Parathyroid adenoma (tissue), 2 donors: ENCODE data around the gene VSTM1.
"Not testable (repeated sequence)": the region's sequence is repeated elsewhere in the genome, so short reads cannot be mapped to it uniquely, and the experiment has no call there.

Source experiments
- H2AFZ ChIP-seq: fragments of 300-600 bp; sonication (generic); one replicate; pipeline ENCODE4 v1.7.0; 2017; ENCODE audit warnings: antibody characterized with exemption, mild to moderate bottlenecking
- H3K27ac ChIP-seq: fragments of 300-600 bp; sonication (generic); one replicate; pipeline ENCODE4 v1.7.0; 2017
- H3K27me3 ChIP-seq: fragments of 300-600 bp; sonication (generic); one replicate; pipeline ENCODE4 v1.7.0; 2017; ENCODE audit warnings: low read length; ENCODE audit not compliant: control insufficient read depth, insufficient read depth
- H3K36me3 ChIP-seq: fragments of 300-600 bp; sonication (generic); one replicate; pipeline ENCODE4 v1.7.0; 2017; ENCODE audit warnings: low read length; ENCODE audit not compliant: control insufficient read depth, insufficient read depth
- H3K4me1 ChIP-seq: fragments of 300-600 bp; sonication (generic); one replicate; pipeline ENCODE4 v1.7.0; 2017; ENCODE audit warnings: control low read depth
- H3K4me2 ChIP-seq: fragments of 300-600 bp; sonication (generic); one replicate; pipeline ENCODE4 v1.7.0; 2017; ENCODE audit warnings: low read length
- H3K4me3 ChIP-seq: fragments of 300-600 bp; sonication (generic); one replicate; pipeline ENCODE4 v1.7.0; 2017; ENCODE audit warnings: low read depth, low read length
- H3K79me2 ChIP-seq: fragments of 300-600 bp; sonication (generic); one replicate; pipeline ENCODE4 v1.7.0; 2017; ENCODE audit warnings: control low read depth
- H3K9ac ChIP-seq: fragments of 300-600 bp; sonication (generic); one replicate; pipeline ENCODE4 v1.7.0; 2017; ENCODE audit warnings: mild to moderate bottlenecking
- H3K9me3 ChIP-seq: fragments of 300-600 bp; sonication (generic); one replicate; pipeline ENCODE4 v1.7.0; 2017; ENCODE audit warnings: low read length; ENCODE audit not compliant: control insufficient read depth
- CTCF ChIP-seq: fragments of 300-600 bp; sonication (generic); IDR thresholded peaks from one replicate; pipeline ENCODE4 v1.7.0; 2017; ENCODE audit warnings: antibody characterized with exemption, mild to moderate bottlenecking
- donor health status: primary hyperparathyroidism.

VSTM1 gene

GRCh38 chr19:54045771-54046170, 17.9 kb downstream of the VSTM1 start:
- Histone ChIP-seq H3K4me1 (no peaks in the 10 kb centered on the region), H3K27ac (no peak overlapping the region), H3K79me2 (no peaks in the 10 kb centered on the region), H3K9ac (no peak overlapping the region), H3K4me2 (no peak overlapping the region), H2AFZ (no peak overlapping the region), H3K9me3 (no peaks in the 10 kb centered on the region), H3K36me3 (no peaks in the 10 kb centered on the region), H3K27me3 (no peaks in the 10 kb centered on the region), H3K4me3 (no peak overlapping the region)
- no peak for TF ChIP-seq CTCF

GRCh38 chr19:54042989-54043388, 20.7 kb downstream of the VSTM1 start:
- Histone ChIP-seq H3K27ac (no peak overlapping the region), H3K9me3 (no peaks in the 10 kb centered on the region), H3K4me1 (no peaks in the 10 kb centered on the region), H2AFZ (no peak overlapping the region), H3K4me2 (no peak overlapping the region), H3K4me3 (no peak overlapping the region), H3K9ac (no peak overlapping the region), H3K27me3 (no peaks in the 10 kb centered on the region), H3K79me2 (no peaks in the 10 kb centered on the region), H3K36me3 (no peaks in the 10 kb centered on the region)
- no peak for TF ChIP-seq CTCF

GRCh38 chr19:54041969-54042606, 21.6 kb downstream of the VSTM1 start:
- no peak for TF ChIP-seq CTCF
- Histone ChIP-seq H3K79me2 (no peaks in the 10 kb centered on the region), H3K27ac (no peak overlapping the region), H3K4me3 (no peak overlapping the region), H2AFZ (no peak overlapping the region), H3K27me3 (no peaks in the 10 kb centered on the region), H3K4me1 (no peaks in the 10 kb centered on the region), H3K4me2 (no peak overlapping the region), H3K36me3 (no peaks in the 10 kb centered on the region), H3K9ac (no peak overlapping the region), H3K9me3 (no peaks in the 10 kb centered on the region)

GRCh38 chr19:54040003-54040402, 23.7 kb downstream of the VSTM1 start:
- H3K79me2 ChIP-seq = no peaks in the 10 kb centered on the region
- no peak overlapping the region for H3K9ac ChIP-seq
- H3K4me2 ChIP-seq = no peak overlapping the region
- no peaks in the 10 kb centered on the region for H3K4me1 ChIP-seq
- no peak overlapping the region for H2AFZ ChIP-seq
- no peaks in the 10 kb centered on the region for H3K9me3 ChIP-seq
- no peak overlapping the region for H3K27ac ChIP-seq
- no peaks in the 10 kb centered on the region for H3K36me3 ChIP-seq
- no peak for TF ChIP-seq CTCF
- no peak overlapping the region for H3K4me3 ChIP-seq
- H3K27me3 ChIP-seq = no peaks in the 10 kb centered on the region

- not testable (repeated sequence) for H3K27me3 ChIP-seq, H3K79me2 ChIP-seq, H3K9ac ChIP-seq, H3K4me3 ChIP-seq, H2AFZ ChIP-seq, H3K27ac ChIP-seq, H3K4me1 ChIP-seq, H3K36me3 ChIP-seq, H3K4me2 ChIP-seq, H3K9me3 ChIP-seq
Observed at GRCh38 chr19:54036542-54036941, 27.2 kb downstream of the VSTM1 start.
